Bronchial smooth muscle cell (primary cell): Measurements from ENCODE around the gene L1CAM. TPM values are rescaled to one million over a fixed set of nuclear protein-coding genes. Genes with fewer than 3 reads are reported as not detected.

ENCODE experiments used
- total RNA-seq: library from RNA; depleted of rRNA; stranded (reverse); fragments of >200 nt; gene quantifications from 2 replicates; pipeline ENCODE4 v1.2.1, GENCODE V29; 2014

Gene L1CAM, protein sequence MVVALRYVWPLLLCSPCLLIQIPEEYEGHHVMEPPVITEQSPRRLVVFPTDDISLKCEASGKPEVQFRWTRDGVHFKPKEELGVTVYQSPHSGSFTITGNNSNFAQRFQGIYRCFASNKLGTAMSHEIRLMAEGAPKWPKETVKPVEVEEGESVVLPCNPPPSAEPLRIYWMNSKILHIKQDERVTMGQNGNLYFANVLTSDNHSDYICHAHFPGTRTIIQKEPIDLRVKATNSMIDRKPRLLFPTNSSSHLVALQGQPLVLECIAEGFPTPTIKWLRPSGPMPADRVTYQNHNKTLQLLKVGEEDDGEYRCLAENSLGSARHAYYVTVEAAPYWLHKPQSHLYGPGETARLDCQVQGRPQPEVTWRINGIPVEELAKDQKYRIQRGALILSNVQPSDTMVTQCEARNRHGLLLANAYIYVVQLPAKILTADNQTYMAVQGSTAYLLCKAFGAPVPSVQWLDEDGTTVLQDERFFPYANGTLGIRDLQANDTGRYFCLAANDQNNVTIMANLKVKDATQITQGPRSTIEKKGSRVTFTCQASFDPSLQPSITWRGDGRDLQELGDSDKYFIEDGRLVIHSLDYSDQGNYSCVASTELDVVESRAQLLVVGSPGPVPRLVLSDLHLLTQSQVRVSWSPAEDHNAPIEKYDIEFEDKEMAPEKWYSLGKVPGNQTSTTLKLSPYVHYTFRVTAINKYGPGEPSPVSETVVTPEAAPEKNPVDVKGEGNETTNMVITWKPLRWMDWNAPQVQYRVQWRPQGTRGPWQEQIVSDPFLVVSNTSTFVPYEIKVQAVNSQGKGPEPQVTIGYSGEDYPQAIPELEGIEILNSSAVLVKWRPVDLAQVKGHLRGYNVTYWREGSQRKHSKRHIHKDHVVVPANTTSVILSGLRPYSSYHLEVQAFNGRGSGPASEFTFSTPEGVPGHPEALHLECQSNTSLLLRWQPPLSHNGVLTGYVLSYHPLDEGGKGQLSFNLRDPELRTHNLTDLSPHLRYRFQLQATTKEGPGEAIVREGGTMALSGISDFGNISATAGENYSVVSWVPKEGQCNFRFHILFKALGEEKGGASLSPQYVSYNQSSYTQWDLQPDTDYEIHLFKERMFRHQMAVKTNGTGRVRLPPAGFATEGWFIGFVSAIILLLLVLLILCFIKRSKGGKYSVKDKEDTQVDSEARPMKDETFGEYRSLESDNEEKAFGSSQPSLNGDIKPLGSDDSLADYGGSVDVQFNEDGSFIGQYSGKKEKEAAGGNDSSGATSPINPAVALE
- total RNA-seq: 0.09 and 0.32 TPM in 2 replicates

GRCh38 chrX:153885968-153886903 lies at the start of gene L1CAM:
Gene L1CAM (minus strand): TSS chrX:153886173. CDS start chrX:153875836, 10,337 bp downstream.

DNA sequence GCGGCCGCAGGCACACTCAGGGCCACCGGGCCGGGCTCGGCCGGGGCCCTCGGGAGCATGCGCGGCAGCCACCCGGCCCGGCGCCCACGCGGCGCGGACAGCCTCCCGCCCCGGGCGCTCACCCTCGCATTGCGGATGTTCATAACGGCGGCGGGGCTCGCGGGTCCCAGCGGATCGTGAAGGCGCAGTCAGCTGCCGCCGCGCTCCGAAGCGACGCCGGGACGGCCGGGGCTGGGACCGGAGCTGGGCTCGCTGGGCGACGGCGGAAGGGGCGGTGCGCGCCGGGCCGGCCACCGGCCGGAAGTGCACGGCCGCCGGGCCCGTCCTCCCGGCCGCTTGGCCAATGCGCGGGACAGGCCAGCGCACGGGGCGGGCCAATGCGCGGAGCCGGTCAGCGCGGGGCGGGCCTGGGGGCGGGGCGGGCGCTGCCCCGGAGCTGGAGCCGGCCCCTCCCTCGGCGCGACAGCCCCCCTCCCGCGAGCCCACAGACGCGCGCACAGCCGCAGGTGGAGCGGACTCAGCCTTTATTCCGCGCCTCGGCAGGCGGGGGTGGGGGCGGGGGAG lies 48.9 kb upstream of the L1CAM start, which contains the start of gene NAA10:
TSS of gene NAA10 (minus strand) at position 276 of the 564 bp plus-strand sequence. CDS start at position 143, 133 bp downstream.

DNA sequence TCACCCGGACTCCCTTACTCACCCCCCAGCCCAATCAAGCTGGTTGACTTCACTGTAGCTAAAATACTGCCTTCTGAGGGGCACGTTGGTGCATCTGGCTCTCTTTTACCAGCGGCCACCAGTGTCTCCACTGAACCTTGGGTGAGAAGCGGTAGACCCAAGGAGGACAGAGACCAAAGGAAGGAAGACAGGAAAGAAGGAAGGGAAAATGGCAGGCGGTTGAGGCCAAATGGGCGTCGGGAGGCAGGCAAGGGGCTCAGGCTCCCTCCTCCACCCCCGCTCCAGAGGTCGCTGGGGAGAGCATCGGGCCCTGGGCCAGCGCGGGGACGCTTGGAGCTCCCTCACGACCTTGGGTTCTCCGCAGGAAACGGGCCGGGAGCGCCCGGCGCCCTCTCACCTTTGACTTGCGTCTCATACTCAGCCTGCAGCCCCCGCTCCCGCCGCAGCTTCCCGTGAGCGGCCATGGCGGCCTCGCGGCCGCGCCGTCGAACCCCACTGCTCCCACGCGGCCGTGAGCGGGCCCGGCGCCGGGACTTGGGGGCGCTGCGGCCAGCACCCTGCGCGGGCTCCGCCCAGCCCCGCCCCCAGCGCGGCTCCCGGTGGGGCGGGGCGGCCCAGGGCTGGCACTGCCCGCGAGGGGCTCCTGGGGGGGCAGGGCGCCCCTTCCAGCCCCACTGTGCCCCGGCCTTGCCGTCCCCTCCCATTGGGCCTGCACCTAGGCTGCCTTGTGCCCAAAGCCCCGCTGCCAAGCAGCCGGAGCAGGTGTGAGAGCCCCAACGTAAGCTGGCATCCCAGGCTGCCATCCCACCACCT lies 40.0 kb upstream of the L1CAM start, which contains the start of gene ARHGAP4:
TSS of gene ARHGAP4 (minus strand) at position 526 of the 813 bp plus-strand sequence. CDS start at position 464, 62 bp downstream.

DNA sequence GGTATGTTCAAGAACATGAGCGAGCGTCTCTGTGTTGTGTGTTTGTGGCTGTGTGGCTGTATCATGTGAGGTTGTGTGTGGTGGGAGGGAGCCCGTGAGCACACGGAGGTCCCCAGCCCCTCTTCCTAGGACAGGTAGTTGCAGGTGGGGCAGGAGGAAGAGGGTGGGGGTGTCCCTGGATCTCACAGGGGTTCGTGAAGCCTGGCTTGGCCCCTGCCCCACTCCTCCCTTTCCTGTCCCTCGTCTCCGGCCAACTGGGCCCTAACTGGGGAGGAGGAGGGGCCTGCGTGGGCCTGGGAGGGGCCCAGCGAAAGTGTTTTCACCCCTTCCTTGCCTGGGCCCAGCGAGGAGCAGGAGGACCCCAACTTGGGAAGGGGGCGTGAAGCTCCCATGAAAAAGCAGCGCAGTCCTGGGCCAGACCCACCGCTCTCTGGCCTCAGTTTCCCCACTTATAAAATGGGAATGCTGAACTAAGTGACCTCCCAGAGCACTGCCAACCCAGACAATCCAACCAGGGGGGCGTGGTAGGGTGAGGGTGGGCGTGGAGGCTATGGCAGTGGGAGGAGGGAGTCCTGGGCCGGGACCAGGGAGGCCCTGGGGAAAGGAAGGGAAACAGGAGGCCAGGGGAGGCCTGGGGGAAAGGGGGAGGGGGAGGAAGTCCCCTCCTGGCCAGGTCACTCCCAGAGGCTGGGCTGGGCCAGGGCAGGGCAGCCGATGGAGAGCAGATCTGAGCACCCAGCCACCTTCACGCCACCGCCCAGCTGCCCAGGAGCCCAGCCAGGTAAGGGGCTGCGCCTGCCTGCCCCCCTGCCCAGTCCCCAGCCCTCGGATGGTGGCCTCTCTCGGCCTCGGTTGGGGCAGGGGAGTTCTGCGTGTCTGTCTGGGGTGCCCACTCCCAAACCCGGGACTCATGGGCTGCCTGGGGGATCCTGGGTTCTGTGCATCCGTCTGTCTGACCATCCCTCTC lies 18.3 kb upstream of the L1CAM start, which contains the start of gene AVPR2:
TSS of gene AVPR2 (plus strand) at position 683 of the 967 bp plus-strand sequence. CDS start 473 bp downstream, outside the sequence.

DNA sequence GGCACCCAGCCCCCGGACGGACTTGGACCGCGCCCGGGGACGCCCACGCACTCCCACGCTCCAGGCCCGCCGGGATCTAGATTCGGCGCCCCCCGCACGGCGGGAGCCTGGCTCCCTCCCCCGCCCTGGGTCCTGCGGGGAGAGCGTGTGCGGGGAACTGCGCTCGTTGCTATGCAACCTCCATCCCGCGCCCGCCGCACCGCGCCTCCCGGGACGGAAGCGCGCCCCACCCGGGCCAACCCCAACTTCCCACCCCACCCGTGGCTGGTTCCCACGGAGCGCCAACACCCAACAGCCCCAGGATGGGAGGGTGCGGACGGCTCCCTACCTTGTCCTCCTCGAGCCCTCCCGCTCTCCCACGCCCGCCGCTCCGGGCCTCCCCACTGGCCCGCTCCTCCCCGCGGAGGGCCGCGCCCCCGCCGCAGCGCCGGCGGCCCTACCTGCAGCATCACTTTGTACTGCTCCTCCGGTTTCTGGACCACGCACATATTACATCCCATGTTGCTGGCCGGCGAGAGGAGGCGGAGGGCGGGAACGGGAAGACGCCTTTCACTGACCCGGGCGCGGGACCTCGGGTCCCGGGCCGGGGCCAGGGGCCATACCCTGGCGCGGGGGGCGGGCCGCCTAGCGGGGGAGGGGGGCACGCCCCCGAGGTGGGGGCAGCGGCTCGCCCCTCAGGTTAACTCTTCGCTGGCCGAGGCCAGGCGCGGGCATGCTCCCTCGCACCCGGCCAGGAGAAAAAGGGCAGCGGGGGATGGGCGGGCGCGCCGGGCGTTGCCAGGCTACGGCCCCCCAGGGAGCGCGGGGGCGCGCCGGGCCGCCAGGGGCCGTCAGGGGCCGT lies 56.0 kb downstream of the L1CAM start, which contains the start of gene PDZD4:
TSS of gene PDZD4 (minus strand) at position 746 of the 841 bp plus-strand sequence. CDS start at position 500, 246 bp downstream.

Other genes with a start within 250 kb of the L1CAM start
- not detected in 2 replicates for gene DUSP9, start 239.0 kb downstream of the L1CAM start, total RNA-seq
- gene PNCK, start 212.4 kb downstream of the L1CAM start, total RNA-seq: 0.17 and 0.32 TPM in 2 replicates
- gene SLC6A8, start 198.2 kb downstream of the L1CAM start, total RNA-seq: 7.8 and 11.5 TPM in 2 replicates
- gene BCAP31, start 161.8 kb downstream of the L1CAM start, total RNA-seq: 116 and 155 TPM in 2 replicates
- gene ABCD1, start 161.3 kb downstream of the L1CAM start, total RNA-seq: 11.7 and 13.8 TPM in 2 replicates
- 0.77 and 0.95 TPM in 2 replicates for gene PLXNB3, start 121.9 kb downstream of the L1CAM start, total RNA-seq
- 0.32 and 0.43 TPM in 2 replicates for gene SRPK3, start 105.1 kb downstream of the L1CAM start, total RNA-seq
- gene IDH3G, start 91.8 kb downstream of the L1CAM start, total RNA-seq: 62.1 and 72.8 TPM in 2 replicates
- 119 and 216 TPM in 2 replicates for gene SSR4, start 91.5 kb downstream of the L1CAM start, total RNA-seq
- under 0.01 and 0.26 TPM in 2 replicates for gene PDZD4, start 55.6 kb downstream of the L1CAM start, total RNA-seq
- not detected in 2 replicates for gene AVPR2, start 18.5 kb upstream of the L1CAM start, total RNA-seq
- gene ARHGAP4, start 40.1 kb upstream of the L1CAM start, total RNA-seq: 0.52 and 3.6 TPM in 2 replicates
- 24.7 and 32.7 TPM in 2 replicates for gene NAA10, start 48.9 kb upstream of the L1CAM start, total RNA-seq
- 1.1 and 3.0 TPM in 2 replicates for gene RENBP, start 58.5 kb upstream of the L1CAM start, total RNA-seq
- 7.9 and 8.0 TPM in 2 replicates for gene HCFC1, start 85.6 kb upstream of the L1CAM start, total RNA-seq
- 6.6 and 6.8 TPM in 2 replicates for gene TMEM187, start 86.6 kb upstream of the L1CAM start, total RNA-seq
- gene IRAK1, start 133.7 kb upstream of the L1CAM start, total RNA-seq: 28.7 and 31.8 TPM in 2 replicates
- 13.1 and 15.4 TPM in 2 replicates for gene MECP2, start 211.5 kb upstream of the L1CAM start, total RNA-seq